H1 (cell line): ENCODE results near the gene TP53. TPM values are rescaled to one million over a fixed set of nuclear protein-coding genes. Genes with fewer than 3 reads are reported as not detected.

Experiments
- CTCF ChIA-PET: fragments of 300-600 bp; sonication (Branson Sonifier 250); formaldehyde crosslinking; loops from one replicate; lab custom pipeline; 2021; ENCODE audit not compliant: partially characterized antibody; lab: Charles Lee
- POLR2A ChIA-PET: fragments of 300-600 bp; sonication (Branson Sonifier 250); formaldehyde crosslinking; loops from one replicate; lab custom pipeline; 2021; ENCODE audit warnings: inconsistent platforms; ENCODE audit not compliant: partially characterized antibody; lab: Charles Lee
- DNase-seq, 2 experiments: peaks; one replicate each; pipeline versions ENCODE4 v3.0.0 to v3.0.0-alpha.2; 2010 to 2022; ENCODE audit warnings: low spot score in 2 of 2, low read depth in 1 of 2, mixed read lengths in 1 of 2
- FAIRE-seq: peaks from 2 replicates; lab custom pipeline; 2011; peaks lifted over from hg19 to GRCh38; lab: Jason Lieb, UNC
- H2AFZ ChIP-seq: 2 replicates; pipeline ENCODE4 v1.8.1; 2012; ENCODE audit warnings: low read length, inconsistent platforms
- H2AK5ac ChIP-seq: 2 replicates; pipeline ENCODE4 v1.6.1; 2013; ENCODE audit warnings: low read depth, low read length
- H2BK120ac ChIP-seq: replicated peaks from 2 replicates; pipeline ENCODE3; 2013; ENCODE audit warnings: low read depth, low read length, inconsistent platforms
- H2BK12ac ChIP-seq: 2 replicates; pipeline ENCODE4 v1.6.1; 2013; ENCODE audit warnings: low read depth, low read length
- H2BK15ac ChIP-seq: 2 replicates; pipeline ENCODE4 v1.6.1; 2013; ENCODE audit warnings: low read length
- H2BK20ac ChIP-seq: 2 replicates; pipeline ENCODE4 v1.6.1; 2013; ENCODE audit warnings: low read length
- H2BK5ac ChIP-seq: 2 replicates; pipeline ENCODE4 v1.6.1; 2013; ENCODE audit warnings: low read depth, low read length
- H3K14ac ChIP-seq: 2 replicates; pipeline ENCODE4 v1.6.1; 2013; ENCODE audit warnings: inconsistent platforms; ENCODE audit not compliant: insufficient read length
- H3K18ac ChIP-seq: 2 replicates; pipeline ENCODE4 v1.6.1; 2013; ENCODE audit warnings: low read length; ENCODE audit errors: extremely low read depth
- H3K23ac ChIP-seq: 2 replicates; pipeline ENCODE4 v1.6.1; 2013; ENCODE audit warnings: inconsistent platforms; ENCODE audit not compliant: insufficient read length
- H3K23me2 ChIP-seq: 2 replicates; pipeline ENCODE4 v1.6.1; 2013; ENCODE audit warnings: low read depth, low read length
- H3K27ac ChIP-seq: 2 replicates; pipeline ENCODE4 v1.6.1; 2011; ENCODE audit warnings: low read depth, low read length, inconsistent platforms
- H3K27me3 ChIP-seq, 4 experiments: replicated peaks in 1 of 4; 1 replicate in 1 of 4; 2 replicates in 3 of 4; pipeline versions ENCODE4 v1.6.1 to v1.8.1; 2011 to 2013; ENCODE audit warnings: low read length in 3 of 4, mild to moderate bottlenecking in 3 of 4, inconsistent platforms in 2 of 4, mixed read lengths in 2 of 4, moderate library complexity in 1 of 4; ENCODE audit not compliant: control insufficient read depth in 3 of 4, insufficient read depth in 3 of 4; ENCODE audit errors: extremely low read depth in 1 of 4
- H3K36me3 ChIP-seq, 4 experiments: 2 replicates each; pipeline versions ENCODE4 v1.6.1 to v1.8.1; 2011 to 2013; ENCODE audit warnings: mild to moderate bottlenecking in 4 of 4, low read length in 3 of 4, moderate library complexity in 2 of 4, control low read depth in 1 of 4, inconsistent platforms in 1 of 4; ENCODE audit not compliant: insufficient read depth in 4 of 4, control insufficient read depth in 2 of 4
- H3K4ac ChIP-seq: replicated peaks from 2 replicates; pipeline ENCODE3; 2013; ENCODE audit warnings: low read length, low read depth, mixed read lengths, inconsistent platforms; ENCODE audit not compliant: insufficient read length
- H3K4me1 ChIP-seq, 4 experiments: replicated peaks in 1 of 4; 1 replicate in 1 of 4; 2 replicates in 3 of 4; pipeline versions ENCODE4 v1.6.1 to v1.8.1; 2011 to 2013; ENCODE audit warnings: low read length in 3 of 4, inconsistent platforms in 2 of 4, mixed read lengths in 1 of 4; ENCODE audit not compliant: insufficient read depth in 4 of 4, control insufficient read depth in 3 of 4
- H3K4me2 ChIP-seq, 2 experiments: 2 replicates each; pipeline versions ENCODE4 v1.6.1 to v1.8.1; 2011 to 2013; ENCODE audit warnings: low read depth in 2 of 2, low read length in 2 of 2, control low read depth in 1 of 2, inconsistent platforms in 1 of 2, mild to moderate bottlenecking in 1 of 2; ENCODE audit not compliant: insufficient read depth in 1 of 2
- H3K4me3 ChIP-seq, 4 experiments: fragments of 200-600, 300-600 bp in 1 of 4; sonication (generic), shearing (Covaris generic), sonication (Bioruptor Twin) in 1 of 4; 2 replicates each; pipeline versions ENCODE4 v1.5.1 to v1.8.1; 2011 to 2016; ENCODE audit warnings: low read length in 4 of 4, low read depth in 3 of 4, control low read depth in 2 of 4, inconsistent platforms in 2 of 4, mild to moderate bottlenecking in 2 of 4, mixed read lengths in 1 of 4, moderate library complexity in 1 of 4; ENCODE audit not compliant: insufficient read depth in 2 of 4; ENCODE audit errors: extremely low read depth in 1 of 4
- H3K56ac ChIP-seq: replicated peaks from 2 replicates; pipeline ENCODE3; 2013; ENCODE audit warnings: low read depth, mild to moderate bottlenecking, mixed read lengths, low read length, inconsistent platforms; ENCODE audit not compliant: insufficient read length
- H3K79me1 ChIP-seq: 2 replicates; pipeline ENCODE4 v1.6.1; 2013; ENCODE audit warnings: low read depth, low read length, control low read depth
- H3K79me2 ChIP-seq, 2 experiments: 2 replicates each; pipeline versions ENCODE4 v1.6.1 to v1.8.1; 2012 to 2013; ENCODE audit warnings: low read length in 2 of 2, mild to moderate bottlenecking in 2 of 2, inconsistent platforms in 1 of 2; ENCODE audit not compliant: insufficient read depth in 2 of 2, control insufficient read depth in 1 of 2
- H3K9ac ChIP-seq, 4 experiments: replicated peaks in 1 of 4; 1 replicate in 1 of 4; 2 replicates in 3 of 4; pipeline versions ENCODE4 v1.6.1 to v1.8.1; 2011 to 2013; ENCODE audit warnings: low read depth in 3 of 4, low read length in 3 of 4, control low read depth in 2 of 4, mild to moderate bottlenecking in 2 of 4, moderate library complexity in 2 of 4, inconsistent platforms in 1 of 4; ENCODE audit errors: extremely low read depth in 1 of 4
- H3K9me3 ChIP-seq, 2 experiments: 2 replicates each; pipeline versions ENCODE4 v1.6.1 to v1.8.1; 2012 to 2013; ENCODE audit warnings: mild to moderate bottlenecking in 2 of 2, moderate library complexity in 2 of 2, control low read depth in 1 of 2, inconsistent platforms in 1 of 2, low read depth in 1 of 2, low read length in 1 of 2, mixed read lengths in 1 of 2; ENCODE audit not compliant: insufficient read depth in 2 of 2
- H4K20me1 ChIP-seq, 2 experiments: replicated peaks in 1 of 2; 2 replicates each; pipeline versions ENCODE3 to v1.8.1; 2011 to 2013; ENCODE audit warnings: inconsistent platforms in 2 of 2, low read length in 2 of 2, mild to moderate bottlenecking in 1 of 2; ENCODE audit not compliant: insufficient read depth in 2 of 2, control insufficient read depth in 1 of 2
- H4K5ac ChIP-seq: 2 replicates; pipeline ENCODE4 v1.6.1; 2013; ENCODE audit warnings: low read length, low read depth, mixed read lengths, inconsistent platforms; ENCODE audit not compliant: insufficient read length
- H4K8ac ChIP-seq: 2 replicates; pipeline ENCODE4 v1.8.0; 2013; ENCODE audit warnings: mild to moderate bottlenecking, moderate library complexity, low read length, inconsistent platforms; ENCODE audit not compliant: insufficient read depth; ENCODE audit errors: extremely low read depth
- H4K91ac ChIP-seq: replicated peaks from 2 replicates; pipeline ENCODE3; 2013; ENCODE audit warnings: low read length, mixed read lengths, inconsistent platforms; ENCODE audit not compliant: insufficient read length
- KDM1A ChIP-seq: fragments of 200-600, 300-600 bp; sonication (generic); IDR thresholded peaks from 2 replicates; pipeline ENCODE4 v1.7.1; 2016; ENCODE audit warnings: mild to moderate bottlenecking, low read length, borderline replicate concordance
- WGBS, 2 experiments: shearing (Covaris generic) in 1 of 2; methylation state at CpG; one replicate each; pipeline versions ENCODE4 v1.1.6 to v1.1.7; 2013 to 2015; ENCODE audit warnings: low lambda C conversion rate in 2 of 2, mixed read lengths in 2 of 2, inconsistent platforms in 1 of 2, low coverage in 1 of 2, missing lambda C conversion rate in 1 of 2; ENCODE audit not compliant: insufficient replicate concordance in 2 of 2, insufficient coverage in 1 of 2, insufficient read length in 1 of 2; ENCODE audit errors: extremely low coverage in 1 of 2, missing lambda C conversion rate in 1 of 2; 5-methylcytosine and 5-hydroxymethylcytosine counted together
- polyA plus RNA-seq, 7 experiments: library from polyadenylated mRNA; depleted of rRNA in 3 of 7; stranded (reverse) in 5 of 7; unstranded in 2 of 7; fragments of >200 nt in 5 of 7; fragments of 200-250 nt in 2 of 7; gene quantifications; 1 replicate in 5 of 7; 2 replicates in 1 of 7; 4 replicates in 1 of 7; pipeline versions ENCODE4 v1.2.1 to v1.2.3, GENCODE V29; 2011 to 2013; ENCODE audit warnings: missing spikeins in 2 of 7, mixed read lengths in 2 of 7
- total RNA-seq: library from RNA; stranded (reverse); fragmentation: NEBNext Ultra II Directional; extraction: Animal tissue kit (Norgen Biotek cat#: 25700); gene quantifications from 2 replicates; pipeline ENCODE4 v1.2.1, GENCODE V29; 2021

TP53 gene
- total and polyA plus RNA-seq, 2 of the 8 experiments (the other 6 are each of a cell fraction or from before 2014, with no cell fraction given) = 143 to 198 TPM

DNA sequence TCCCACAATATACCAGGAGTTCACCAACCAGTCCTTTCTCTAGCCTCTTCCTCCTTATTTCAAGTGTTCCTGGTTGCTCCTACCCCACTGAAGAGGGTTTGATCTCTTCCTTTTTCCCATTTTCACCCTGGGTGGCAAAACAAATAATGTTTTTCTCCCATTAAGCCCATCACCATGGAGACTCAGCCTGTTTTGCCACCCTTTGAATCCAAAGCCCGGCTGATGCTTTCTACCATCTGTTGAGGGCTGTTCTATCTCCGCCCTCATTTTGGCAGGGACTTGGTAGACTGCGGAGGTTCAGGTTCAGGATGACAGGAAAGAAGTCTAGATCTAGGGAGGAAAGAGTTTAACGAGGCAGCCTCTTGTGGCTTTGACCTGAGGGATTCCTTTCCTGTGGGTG, 32.8 kb upstream of the TP53 start:
- Histone ChIP-seq H3K9me3 (no peaks in the 10 kb centered on the region), H3K4me1 (peaks cover 5 to 17% (median 9%) of the 10 kb centered on the region in 4 experiments), H3K27me3 (peaks cover 0 to 14% (median 7%) of the 10 kb centered on the region in 4 experiments; a peak in 3 of 7 replicates), H2BK5ac (no peak overlapping the region), H2AFZ (no peak overlapping the region), H4K8ac (no peak overlapping the region), H3K79me2 (no peaks in the 10 kb centered on the region), H2BK120ac (no peak overlapping the region), H3K18ac (no peak overlapping the region), H4K5ac (no peak overlapping the region), H4K20me1 (no peaks in the 10 kb centered on the region), H2BK12ac (no peak overlapping the region), H3K4ac (no peak overlapping the region), H2BK20ac (no peak overlapping the region), H3K4me2 (no peak overlapping the region), H3K56ac (no peak overlapping the region), H3K27ac (no peak overlapping the region), H3K36me3 (no peaks in the 10 kb centered on the region), H3K4me3 (no peak overlapping the region), H4K91ac (no peak overlapping the region), H2BK15ac (no peak overlapping the region), H3K23ac (no peak overlapping the region), H3K79me1 (no peaks in the 10 kb centered on the region; the same call in 1 of the 2 replicates), H3K23me2 (peaks cover 9% of the 10 kb centered on the region), H3K14ac (no peak overlapping the region), H2AK5ac (no peak overlapping the region), H3K9ac (no peak overlapping the region)
- FAIRE-seq = no peak
- ChIA-PET POLR2A (no interaction called here), CTCF (interaction anchor here (0.8 to 1.7 kb wide), 3 partner anchors 10 to 33 kb away, joined by 3 to 8 read pairs (median 3); partner anchors contain the start of gene TP53)
- no peak for DNase-seq
- 75% methylated on average over 4 of the region's 4 CpGs; no CpG with 5 or more reads in 1 of the 2 experiments for WGBS, 2 experiments
- TF ChIP-seq KDM1A = no peak
